K562 (cell line): ENCODE data around the gene CD4. TPM values are rescaled to one million over a fixed set of nuclear protein-coding genes. Genes with fewer than 3 reads are reported as not detected.

Experiments used
- MXI1 ChIP-seq: IDR thresholded peaks from 2 replicates; pipeline ENCODE4 v1.6.1; 2011; ENCODE audit warnings: low read depth, mild to moderate bottlenecking, improper control_type of control experiment, low read length
- RHOXF2B ChIP-seq: fragments of 250-450 bp; sonication (Bioruptor Pico); conservative IDR thresholded peaks from 2 replicates; pipeline ENCODE4 v1.5.1; 2021
- SMC3 ChIP-seq: conservative IDR thresholded peaks from 2 replicates; pipeline ENCODE4 v1.6.1; 2011; ENCODE audit warnings: low read depth, low read length, improper control_type of control experiment; ENCODE audit not compliant: insufficient read depth
- polyA plus RNA-seq, 8 experiments: library from polyadenylated mRNA; depleted of rRNA in 4 of 8; stranded (reverse) in 5 of 8; unstranded in 3 of 8; fragments of >200 nt; fragmentation: Nextera tagmentation in 2 of 8; fragmentation: Illumina TruSeq in 1 of 8; extraction: Ambion mirVana in 2 of 8; extraction: Trizol in 1 of 8; gene quantifications; 2 replicates each; pipeline versions ENCODE4 v1.2.1 to v1.2.3, GENCODE V29; 2011 to 2014; ENCODE audit warnings: inconsistent platforms in 1 of 8, missing spikeins in 1 of 8
- total RNA-seq, 7 experiments: library from RNA; depleted of rRNA in 6 of 7; stranded (reverse); fragments of >200 nt in 6 of 7; fragmentation: Illumina TruSeq in 2 of 7; extraction: Trizol in 2 of 7; gene quantifications; 2 replicates each; pipeline versions ENCODE4 v1.2.1 to v1.2.3, GENCODE V29; 2011 to 2021; ENCODE audit warnings: low replicate concordance in 1 of 7
- TF ChIP-seq, protein P1 (sequence below): fragments of 250-450 bp; sonication (Bioruptor Pico); IDR thresholded peaks from 2 replicates; pipeline ENCODE4 v1.8.0; 2022; ENCODE audit warnings: inconsistent platforms
- TF ChIP-seq, protein P2 (sequence below): sonication (generic); formaldehyde crosslinking; IDR thresholded peaks from 2 replicates; pipeline ENCODE4 v1.8.0; 2023; ENCODE audit warnings: missing genetic modification reagents, mild to moderate bottlenecking, borderline replicate concordance
- TF ChIP-seq, protein P3 (sequence below): IDR thresholded peaks from 2 replicates; pipeline ENCODE4 v1.6.1; 2011; ENCODE audit warnings: borderline replicate concordance, low read depth, mild to moderate bottlenecking, moderate library complexity, low read length; ENCODE audit not compliant: insufficient read depth, poor library complexity, severe bottlenecking
- TF ChIP-seq, protein P4 (sequence below), 2 experiments: IDR thresholded peaks in 1 of 2; conservative IDR thresholded peaks in 1 of 2; 2 replicates each; pipeline ENCODE4 v1.6.1; 2016; ENCODE audit warnings: low read depth in 2 of 2, mild to moderate bottlenecking in 1 of 2, missing compliant biosample characterization in 1 of 2, missing genetic modification characterization in 1 of 2, moderate library complexity in 1 of 2
- TF ChIP-seq, protein P5 (sequence below): fragments of 450-650 bp; formaldehyde crosslinking; IDR thresholded peaks from 2 replicates; pipeline ENCODE4 v1.4.0; 2022; ENCODE audit warnings: missing genetic modification characterization

The CD4 gene
- total and polyA plus RNA-seq, 9 of the 15 experiments (the other 6 are each of a cell fraction or from before 2014, with no cell fraction given): 0.06 to 0.27 (median 0.09) TPM; not detected in 5

DNA sequence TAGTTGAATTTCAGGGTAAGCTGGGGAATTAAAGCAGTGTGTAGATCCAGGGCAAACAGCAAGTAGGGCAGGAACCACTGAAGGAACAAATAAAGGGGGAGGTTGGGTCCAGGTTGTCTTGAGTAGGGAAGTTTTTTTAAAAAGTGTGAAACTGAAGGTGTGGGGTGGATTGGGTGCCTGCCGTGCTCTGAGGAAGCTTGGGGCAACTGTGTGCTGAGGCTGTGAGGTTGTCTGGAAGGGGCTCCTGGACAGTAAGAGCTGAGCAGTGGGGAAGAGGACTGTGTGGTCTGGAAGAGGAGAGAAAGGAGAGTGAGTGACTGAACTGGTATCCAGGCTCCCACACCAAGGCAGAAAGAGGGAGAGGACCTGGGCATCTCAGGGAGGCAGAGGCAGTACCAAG is 21.4 kb downstream of the CD4 start (continued):
- TF ChIP-seq, protein P1, sequence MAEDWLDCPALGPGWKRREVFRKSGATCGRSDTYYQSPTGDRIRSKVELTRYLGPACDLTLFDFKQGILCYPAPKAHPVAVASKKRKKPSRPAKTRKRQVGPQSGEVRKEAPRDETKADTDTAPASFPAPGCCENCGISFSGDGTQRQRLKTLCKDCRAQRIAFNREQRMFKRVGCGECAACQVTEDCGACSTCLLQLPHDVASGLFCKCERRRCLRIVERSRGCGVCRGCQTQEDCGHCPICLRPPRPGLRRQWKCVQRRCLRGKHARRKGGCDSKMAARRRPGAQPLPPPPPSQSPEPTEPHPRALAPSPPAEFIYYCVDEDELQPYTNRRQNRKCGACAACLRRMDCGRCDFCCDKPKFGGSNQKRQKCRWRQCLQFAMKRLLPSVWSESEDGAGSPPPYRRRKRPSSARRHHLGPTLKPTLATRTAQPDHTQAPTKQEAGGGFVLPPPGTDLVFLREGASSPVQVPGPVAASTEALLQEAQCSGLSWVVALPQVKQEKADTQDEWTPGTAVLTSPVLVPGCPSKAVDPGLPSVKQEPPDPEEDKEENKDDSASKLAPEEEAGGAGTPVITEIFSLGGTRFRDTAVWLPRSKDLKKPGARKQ (CRISPR knock-in tag): no peak
- TF ChIP-seq, protein P2, sequence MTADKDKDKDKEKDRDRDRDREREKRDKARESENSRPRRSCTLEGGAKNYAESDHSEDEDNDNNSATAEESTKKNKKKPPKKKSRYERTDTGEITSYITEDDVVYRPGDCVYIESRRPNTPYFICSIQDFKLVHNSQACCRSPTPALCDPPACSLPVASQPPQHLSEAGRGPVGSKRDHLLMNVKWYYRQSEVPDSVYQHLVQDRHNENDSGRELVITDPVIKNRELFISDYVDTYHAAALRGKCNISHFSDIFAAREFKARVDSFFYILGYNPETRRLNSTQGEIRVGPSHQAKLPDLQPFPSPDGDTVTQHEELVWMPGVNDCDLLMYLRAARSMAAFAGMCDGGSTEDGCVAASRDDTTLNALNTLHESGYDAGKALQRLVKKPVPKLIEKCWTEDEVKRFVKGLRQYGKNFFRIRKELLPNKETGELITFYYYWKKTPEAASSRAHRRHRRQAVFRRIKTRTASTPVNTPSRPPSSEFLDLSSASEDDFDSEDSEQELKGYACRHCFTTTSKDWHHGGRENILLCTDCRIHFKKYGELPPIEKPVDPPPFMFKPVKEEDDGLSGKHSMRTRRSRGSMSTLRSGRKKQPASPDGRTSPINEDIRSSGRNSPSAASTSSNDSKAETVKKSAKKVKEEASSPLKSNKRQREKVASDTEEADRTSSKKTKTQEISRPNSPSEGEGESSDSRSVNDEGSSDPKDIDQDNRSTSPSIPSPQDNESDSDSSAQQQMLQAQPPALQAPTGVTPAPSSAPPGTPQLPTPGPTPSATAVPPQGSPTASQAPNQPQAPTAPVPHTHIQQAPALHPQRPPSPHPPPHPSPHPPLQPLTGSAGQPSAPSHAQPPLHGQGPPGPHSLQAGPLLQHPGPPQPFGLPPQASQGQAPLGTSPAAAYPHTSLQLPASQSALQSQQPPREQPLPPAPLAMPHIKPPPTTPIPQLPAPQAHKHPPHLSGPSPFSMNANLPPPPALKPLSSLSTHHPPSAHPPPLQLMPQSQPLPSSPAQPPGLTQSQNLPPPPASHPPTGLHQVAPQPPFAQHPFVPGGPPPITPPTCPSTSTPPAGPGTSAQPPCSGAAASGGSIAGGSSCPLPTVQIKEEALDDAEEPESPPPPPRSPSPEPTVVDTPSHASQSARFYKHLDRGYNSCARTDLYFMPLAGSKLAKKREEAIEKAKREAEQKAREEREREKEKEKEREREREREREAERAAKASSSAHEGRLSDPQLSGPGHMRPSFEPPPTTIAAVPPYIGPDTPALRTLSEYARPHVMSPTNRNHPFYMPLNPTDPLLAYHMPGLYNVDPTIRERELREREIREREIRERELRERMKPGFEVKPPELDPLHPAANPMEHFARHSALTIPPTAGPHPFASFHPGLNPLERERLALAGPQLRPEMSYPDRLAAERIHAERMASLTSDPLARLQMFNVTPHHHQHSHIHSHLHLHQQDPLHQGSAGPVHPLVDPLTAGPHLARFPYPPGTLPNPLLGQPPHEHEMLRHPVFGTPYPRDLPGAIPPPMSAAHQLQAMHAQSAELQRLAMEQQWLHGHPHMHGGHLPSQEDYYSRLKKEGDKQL (CRISPR knock-in tag): no peak
- no peak for TF ChIP-seq MXI1
- TF ChIP-seq RHOXF2B: no peak
- TF ChIP-seq, protein P3, sequence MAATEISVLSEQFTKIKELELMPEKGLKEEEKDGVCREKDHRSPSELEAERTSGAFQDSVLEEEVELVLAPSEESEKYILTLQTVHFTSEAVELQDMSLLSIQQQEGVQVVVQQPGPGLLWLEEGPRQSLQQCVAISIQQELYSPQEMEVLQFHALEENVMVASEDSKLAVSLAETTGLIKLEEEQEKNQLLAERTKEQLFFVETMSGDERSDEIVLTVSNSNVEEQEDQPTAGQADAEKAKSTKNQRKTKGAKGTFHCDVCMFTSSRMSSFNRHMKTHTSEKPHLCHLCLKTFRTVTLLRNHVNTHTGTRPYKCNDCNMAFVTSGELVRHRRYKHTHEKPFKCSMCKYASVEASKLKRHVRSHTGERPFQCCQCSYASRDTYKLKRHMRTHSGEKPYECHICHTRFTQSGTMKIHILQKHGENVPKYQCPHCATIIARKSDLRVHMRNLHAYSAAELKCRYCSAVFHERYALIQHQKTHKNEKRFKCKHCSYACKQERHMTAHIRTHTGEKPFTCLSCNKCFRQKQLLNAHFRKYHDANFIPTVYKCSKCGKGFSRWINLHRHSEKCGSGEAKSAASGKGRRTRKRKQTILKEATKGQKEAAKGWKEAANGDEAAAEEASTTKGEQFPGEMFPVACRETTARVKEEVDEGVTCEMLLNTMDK: no peak
- TF ChIP-seq, protein P4, sequence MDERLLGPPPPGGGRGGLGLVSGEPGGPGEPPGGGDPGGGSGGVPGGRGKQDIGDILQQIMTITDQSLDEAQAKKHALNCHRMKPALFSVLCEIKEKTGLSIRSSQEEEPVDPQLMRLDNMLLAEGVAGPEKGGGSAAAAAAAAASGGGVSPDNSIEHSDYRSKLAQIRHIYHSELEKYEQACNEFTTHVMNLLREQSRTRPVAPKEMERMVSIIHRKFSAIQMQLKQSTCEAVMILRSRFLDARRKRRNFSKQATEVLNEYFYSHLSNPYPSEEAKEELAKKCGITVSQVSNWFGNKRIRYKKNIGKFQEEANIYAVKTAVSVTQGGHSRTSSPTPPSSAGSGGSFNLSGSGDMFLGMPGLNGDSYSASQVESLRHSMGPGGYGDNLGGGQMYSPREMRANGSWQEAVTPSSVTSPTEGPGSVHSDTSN (CRISPR knock-in tag; IDR thresholded peaks at IDR 0.05; ENCODE audit: low read depth): no peak
- TF ChIP-seq, protein P4 (tag; conservative IDR thresholded peaks at IDR 0.05; ENCODE audit: low read depth): no peak
- TF ChIP-seq, protein P5, sequence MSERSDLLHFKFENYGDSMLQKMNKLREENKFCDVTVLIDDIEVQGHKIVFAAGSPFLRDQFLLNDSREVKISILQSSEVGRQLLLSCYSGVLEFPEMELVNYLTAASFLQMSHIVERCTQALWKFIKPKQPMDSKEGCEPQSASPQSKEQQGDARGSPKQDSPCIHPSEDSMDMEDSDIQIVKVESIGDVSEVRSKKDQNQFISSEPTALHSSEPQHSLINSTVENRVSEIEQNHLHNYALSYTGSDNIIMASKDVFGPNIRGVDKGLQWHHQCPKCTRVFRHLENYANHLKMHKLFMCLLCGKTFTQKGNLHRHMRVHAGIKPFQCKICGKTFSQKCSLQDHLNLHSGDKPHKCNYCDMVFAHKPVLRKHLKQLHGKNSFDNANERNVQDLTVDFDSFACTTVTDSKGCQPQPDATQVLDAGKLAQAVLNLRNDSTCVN (CRISPR knock-in tag): no peak
- TF ChIP-seq SMC3: no peak
